Activated naive CD4-positive, alpha-beta T cell treated with anti-CD3 and anti-CD28 coated beads, Interleukin-2, amount 10 ng/mL, durations not matched to agents 7 days and 5 days (primary cell): ENCODE data around the gene CDH4.

ENCODE experiments used
- CTCF ChIA-PET: fragments of 350-600 bp; sonication (Branson Sonifier 250); formaldehyde crosslinking; loops from one replicate; lab custom pipeline; 2021; ENCODE audit warnings: antibody characterized with exemption; lab: Charles Lee
- DNase-seq: peaks from one replicate; pipeline ENCODE4 v3.0.0-alpha.2; 2020
- H3K27ac Mint-ChIP-seq: one replicate; pipeline ENCODE4 v1.8.0; 2021; ENCODE audit warnings: mild to moderate bottlenecking, moderate library complexity, mixed read lengths
- H3K27me3 Mint-ChIP-seq: one replicate; pipeline ENCODE4 v1.8.0; 2021; ENCODE audit warnings: mild to moderate bottlenecking, mixed read lengths
- H3K36me3 Mint-ChIP-seq: one replicate; pipeline ENCODE4 v1.8.0; 2021; ENCODE audit warnings: mixed read lengths
- H3K4me1 Mint-ChIP-seq: one replicate; pipeline ENCODE4 v1.8.0; 2021; ENCODE audit warnings: mixed read lengths
- H3K4me3 Mint-ChIP-seq: one replicate; pipeline ENCODE4 v1.8.0; 2021; ENCODE audit warnings: mild to moderate bottlenecking, moderate library complexity, mixed read lengths
- H3K9me3 Mint-ChIP-seq: one replicate; pipeline ENCODE4 v1.8.0; 2021; ENCODE audit warnings: mixed read lengths

The CDH4 gene

DNA sequence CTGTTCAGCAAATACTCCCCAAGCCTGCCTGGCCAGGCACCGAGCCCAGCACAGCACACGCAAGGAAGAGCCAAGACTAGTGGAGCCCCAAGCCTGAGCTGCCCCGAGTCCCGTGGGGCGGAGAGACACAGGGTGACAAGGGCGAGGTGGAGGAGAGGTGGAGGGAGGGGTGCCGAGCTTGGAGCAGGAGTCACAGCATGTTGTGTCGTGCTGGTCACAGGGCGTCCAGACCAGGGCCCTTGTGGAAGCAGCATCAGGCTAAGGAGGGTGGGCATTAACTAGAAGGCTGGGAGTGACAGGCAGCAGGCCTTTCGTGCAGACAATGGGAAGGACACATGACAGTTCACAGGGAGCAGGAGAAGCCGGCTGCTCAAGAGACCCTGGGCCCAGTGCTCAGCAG, 422.1 kb downstream of the CDH4 start:
- H3K27me3 Mint-ChIP-seq: no peaks in the 10 kb centered on the region
- no peak for DNase-seq
- H3K4me3 Mint-ChIP-seq: no peak overlapping the region
- CTCF ChIA-PET: no interaction called here
- no peaks in the 10 kb centered on the region for H3K9me3 Mint-ChIP-seq
- H3K27ac Mint-ChIP-seq: no peak overlapping the region
- no peaks in the 10 kb centered on the region for H3K4me1 Mint-ChIP-seq
- H3K36me3 Mint-ChIP-seq: no peaks in the 10 kb centered on the region

GRCh38 chr20:61674688-61675087, 422.6 kb downstream of the CDH4 start:
- no peaks in the 10 kb centered on the region for H3K9me3 Mint-ChIP-seq
- no peak overlapping the region for H3K27ac Mint-ChIP-seq
- CTCF ChIA-PET: no interaction called here
- no peaks in the 10 kb centered on the region for H3K4me1 Mint-ChIP-seq
- H3K4me3 Mint-ChIP-seq: no peak overlapping the region
- H3K36me3 Mint-ChIP-seq: no peaks in the 10 kb centered on the region
- DNase-seq: no peak
- H3K27me3 Mint-ChIP-seq: no peaks in the 10 kb centered on the region

DNA sequence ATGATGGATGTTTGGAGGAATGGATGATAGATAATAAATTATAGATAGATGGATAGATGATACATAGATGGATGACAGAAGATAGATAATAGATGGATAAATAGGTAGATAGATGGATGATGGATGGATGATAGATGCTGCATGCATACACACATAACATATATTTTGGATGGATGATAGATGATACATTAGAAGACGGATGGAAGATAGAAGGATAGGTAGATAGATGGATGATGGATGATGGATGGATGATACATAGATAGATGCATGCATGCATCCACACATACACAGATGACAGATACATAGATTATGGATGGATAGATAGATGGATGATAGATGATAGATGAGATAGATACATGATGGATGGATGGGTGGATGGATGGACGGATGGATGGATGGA, 425.9 kb downstream of the CDH4 start:
- H3K36me3 Mint-ChIP-seq: no peaks in the 10 kb centered on the region
- CTCF ChIA-PET: no interaction called here
- H3K9me3 Mint-ChIP-seq: no peaks in the 10 kb centered on the region
- H3K4me1 Mint-ChIP-seq: no peaks in the 10 kb centered on the region
- H3K4me3 Mint-ChIP-seq: no peak overlapping the region
- DNase-seq: no peak
- H3K27ac Mint-ChIP-seq: no peak overlapping the region
- no peaks in the 10 kb centered on the region for H3K27me3 Mint-ChIP-seq

DNA sequence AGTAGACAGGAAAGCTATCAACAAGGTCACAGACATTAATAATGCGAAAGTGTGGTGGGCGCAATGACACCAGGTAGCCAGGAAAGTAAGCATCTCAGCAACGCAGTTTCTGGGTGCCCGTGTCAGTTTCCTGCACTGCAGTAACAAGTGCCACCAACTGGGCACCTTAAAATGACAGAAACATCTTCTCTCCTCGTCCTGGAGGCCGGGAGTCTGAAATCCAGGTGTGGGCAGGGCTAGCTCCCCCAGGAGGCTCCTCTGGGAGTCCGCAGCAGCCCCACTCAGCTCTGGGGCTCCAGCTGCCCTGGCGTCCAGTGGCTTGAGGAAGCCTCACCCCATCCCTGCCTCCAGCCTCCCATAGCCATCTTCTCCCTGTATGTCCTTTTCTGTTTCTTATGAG, 426.4 kb downstream of the CDH4 start:
- H3K36me3 Mint-ChIP-seq: no peaks in the 10 kb centered on the region
- H3K4me3 Mint-ChIP-seq: no peak overlapping the region
- no peaks in the 10 kb centered on the region for H3K9me3 Mint-ChIP-seq
- H3K4me1 Mint-ChIP-seq: no peaks in the 10 kb centered on the region
- CTCF ChIA-PET: no interaction called here
- H3K27ac Mint-ChIP-seq: no peak overlapping the region
- DNase-seq: no peak
- no peaks in the 10 kb centered on the region for H3K27me3 Mint-ChIP-seq

- DNase-seq: no peak
- Mint-ChIP-seq H3K4me3 (no peak overlapping the region), H3K36me3 (no peaks in the 10 kb centered on the region), H3K4me1 (no peaks in the 10 kb centered on the region), H3K27ac (no peak overlapping the region), H3K27me3 (no peaks in the 10 kb centered on the region), H3K9me3 (no peaks in the 10 kb centered on the region)
- CTCF ChIA-PET: no interaction called here
Observed at GRCh38 chr20:61679473-61679872, 427.4 kb downstream of the CDH4 start.

DNA sequence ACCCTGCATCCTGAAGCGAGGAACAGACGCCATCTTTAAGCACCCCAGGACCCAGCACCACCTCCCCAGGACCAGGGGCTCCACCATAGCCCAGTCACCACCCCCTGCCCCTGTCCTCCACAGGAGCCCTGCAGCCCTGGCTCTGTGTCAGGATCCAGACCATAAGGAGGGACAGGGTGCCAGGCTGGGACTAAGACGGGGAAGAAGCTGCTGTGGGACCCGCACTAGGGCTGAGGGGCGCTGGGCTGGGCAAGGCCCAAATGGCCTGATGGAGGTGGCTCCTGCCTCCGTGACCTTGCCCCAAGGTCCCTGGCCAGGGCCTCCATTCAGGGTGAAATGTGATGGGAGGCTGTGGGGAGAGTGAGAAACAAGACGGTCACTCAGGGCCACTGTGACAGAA, 428.0 kb downstream of the CDH4 start:
- DNase-seq: no peak
- CTCF ChIA-PET: no interaction called here
- no peaks in the 10 kb centered on the region for H3K9me3 Mint-ChIP-seq
- H3K4me1 Mint-ChIP-seq: no peaks in the 10 kb centered on the region
- H3K36me3 Mint-ChIP-seq: no peaks in the 10 kb centered on the region
- no peak overlapping the region for H3K27ac Mint-ChIP-seq
- H3K4me3 Mint-ChIP-seq: no peak overlapping the region
- H3K27me3 Mint-ChIP-seq: no peaks in the 10 kb centered on the region

GRCh38 chr20:61682114-61682995, 430.3 kb downstream of the CDH4 start:
- Mint-ChIP-seq H3K4me1 (no peaks in the 10 kb centered on the region), H3K9me3 (peaks cover 9% of the 10 kb centered on the region), H3K27ac (no peak overlapping the region), H3K36me3 (no peaks in the 10 kb centered on the region), H3K27me3 (no peaks in the 10 kb centered on the region), H3K4me3 (no peak overlapping the region)
- no peak for DNase-seq
- CTCF ChIA-PET: no interaction called here

DNA sequence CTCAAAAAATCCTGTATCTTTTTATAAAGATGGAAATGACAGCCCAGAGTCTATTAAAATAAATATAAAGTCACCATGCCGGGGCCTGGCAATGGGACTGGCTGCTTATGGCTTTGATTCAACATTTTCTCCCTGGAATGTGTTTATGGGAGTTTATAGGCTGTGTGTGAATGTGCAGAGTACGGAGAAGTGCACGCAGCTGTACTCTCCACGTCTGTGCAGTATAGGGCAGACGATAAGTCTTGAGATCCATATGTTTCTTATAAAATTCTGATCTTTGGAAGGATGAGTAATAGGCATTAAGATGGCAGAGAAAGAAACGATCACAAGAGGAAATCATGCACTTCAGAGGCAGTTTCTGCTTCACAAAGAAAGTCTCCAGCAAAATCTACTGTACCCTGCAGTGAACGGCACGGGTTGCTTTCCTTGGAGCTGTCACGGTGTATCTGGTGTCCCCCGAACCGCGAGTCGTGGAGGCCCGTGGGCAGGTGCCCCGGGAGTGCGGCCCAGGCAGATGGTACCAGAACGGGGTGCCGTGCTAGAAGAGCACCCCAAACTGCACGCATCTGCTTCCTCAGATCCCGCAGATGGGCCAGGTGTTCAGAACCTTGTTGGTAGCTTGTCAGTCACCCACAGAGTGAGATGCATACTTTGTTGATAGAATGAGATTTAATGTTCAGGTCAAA, 431.1 kb downstream of the CDH4 start:
- CTCF ChIA-PET: no interaction called here
- DNase-seq: no peak
- Mint-ChIP-seq H3K9me3 (peaks cover 9% of the 10 kb centered on the region), H3K36me3 (no peaks in the 10 kb centered on the region), H3K4me3 (no peak overlapping the region), H3K27me3 (no peaks in the 10 kb centered on the region), H3K27ac (no peak overlapping the region), H3K4me1 (no peaks in the 10 kb centered on the region)

GRCh38 chr20:61683721-61684120, 431.7 kb downstream of the CDH4 start:
- Mint-ChIP-seq H3K4me1 (no peaks in the 10 kb centered on the region), H3K27me3 (no peaks in the 10 kb centered on the region), H3K36me3 (no peaks in the 10 kb centered on the region), H3K9me3 (peaks cover 9% of the 10 kb centered on the region), H3K27ac (no peak overlapping the region), H3K4me3 (no peak overlapping the region)
- DNase-seq: no peak
- CTCF ChIA-PET: no interaction called here

DNA sequence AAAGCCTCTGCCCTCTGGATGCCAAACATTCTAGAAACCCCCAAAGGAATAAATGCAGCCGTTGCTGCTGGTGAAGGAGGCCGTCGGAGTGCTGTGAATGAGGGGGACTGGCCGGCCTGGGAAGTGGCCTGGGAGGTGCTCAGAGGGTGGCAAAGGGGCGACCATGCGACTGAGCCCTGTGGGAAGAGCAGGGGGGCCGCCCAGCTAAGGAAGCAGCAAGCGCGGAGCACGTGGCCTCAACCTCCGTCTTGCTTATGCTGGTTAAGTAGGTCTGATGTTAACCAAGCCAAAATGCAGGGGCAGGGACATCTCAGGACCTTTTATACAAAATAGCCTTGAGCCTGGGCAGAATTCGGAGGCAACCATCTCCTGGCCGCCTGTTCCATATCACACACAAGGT, 432.1 kb downstream of the CDH4 start:
- peaks cover 9% of the 10 kb centered on the region for H3K9me3 Mint-ChIP-seq
- DNase-seq: no peak
- H3K27me3 Mint-ChIP-seq: no peaks in the 10 kb centered on the region
- CTCF ChIA-PET: no interaction called here
- H3K27ac Mint-ChIP-seq: no peak overlapping the region
- no peaks in the 10 kb centered on the region for H3K36me3 Mint-ChIP-seq
- no peak overlapping the region for H3K4me3 Mint-ChIP-seq
- H3K4me1 Mint-ChIP-seq: no peaks in the 10 kb centered on the region

DNA sequence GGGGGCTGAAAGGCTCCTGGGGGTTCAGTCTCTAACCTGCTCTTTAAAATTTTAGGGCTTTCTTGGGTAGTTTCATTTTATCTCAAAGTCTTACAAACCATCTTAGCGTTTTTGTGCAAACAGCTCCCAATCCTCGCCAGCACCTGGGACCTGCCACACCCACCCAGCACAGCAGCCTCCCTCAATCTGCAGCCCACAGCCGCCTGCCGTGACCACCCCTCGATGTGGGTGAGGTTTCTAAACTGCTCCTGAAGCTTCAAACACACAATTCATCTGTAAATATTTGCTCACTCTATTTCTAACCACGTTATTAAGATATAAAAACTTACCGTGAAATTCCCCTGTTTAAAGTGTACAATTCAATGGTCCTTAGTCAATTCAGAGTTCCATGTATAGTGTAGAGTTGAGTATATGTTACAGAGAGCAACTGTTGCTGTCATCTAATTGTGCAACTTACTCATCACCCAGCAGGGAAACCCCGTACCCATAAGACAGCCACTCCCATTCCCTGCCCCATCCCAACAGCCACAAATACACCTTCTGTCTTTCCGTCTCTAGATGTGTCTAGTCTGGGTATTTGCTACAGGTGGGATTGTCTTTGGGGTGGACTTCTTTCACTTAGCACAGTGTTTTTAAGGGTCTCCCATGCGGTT, 432.6 kb downstream of the CDH4 start:
- no peak overlapping the region for H3K27ac Mint-ChIP-seq
- DNase-seq: no peak
- CTCF ChIA-PET: no interaction called here
- H3K36me3 Mint-ChIP-seq: no peaks in the 10 kb centered on the region
- H3K27me3 Mint-ChIP-seq: no peaks in the 10 kb centered on the region
- no peaks in the 10 kb centered on the region for H3K4me1 Mint-ChIP-seq
- H3K9me3 Mint-ChIP-seq: peaks cover 9% of the 10 kb centered on the region
- no peak overlapping the region for H3K4me3 Mint-ChIP-seq

GRCh38 chr20:61685462-61685861, 433.4 kb downstream of the CDH4 start:
- CTCF ChIA-PET: no interaction called here
- no peak overlapping the region for H3K27ac Mint-ChIP-seq
- H3K9me3 Mint-ChIP-seq: peaks cover 9% of the 10 kb centered on the region
- no peaks in the 10 kb centered on the region for H3K4me1 Mint-ChIP-seq
- no peaks in the 10 kb centered on the region for H3K27me3 Mint-ChIP-seq
- H3K4me3 Mint-ChIP-seq: no peak overlapping the region
- DNase-seq: no peak
- no peaks in the 10 kb centered on the region for H3K36me3 Mint-ChIP-seq

DNA sequence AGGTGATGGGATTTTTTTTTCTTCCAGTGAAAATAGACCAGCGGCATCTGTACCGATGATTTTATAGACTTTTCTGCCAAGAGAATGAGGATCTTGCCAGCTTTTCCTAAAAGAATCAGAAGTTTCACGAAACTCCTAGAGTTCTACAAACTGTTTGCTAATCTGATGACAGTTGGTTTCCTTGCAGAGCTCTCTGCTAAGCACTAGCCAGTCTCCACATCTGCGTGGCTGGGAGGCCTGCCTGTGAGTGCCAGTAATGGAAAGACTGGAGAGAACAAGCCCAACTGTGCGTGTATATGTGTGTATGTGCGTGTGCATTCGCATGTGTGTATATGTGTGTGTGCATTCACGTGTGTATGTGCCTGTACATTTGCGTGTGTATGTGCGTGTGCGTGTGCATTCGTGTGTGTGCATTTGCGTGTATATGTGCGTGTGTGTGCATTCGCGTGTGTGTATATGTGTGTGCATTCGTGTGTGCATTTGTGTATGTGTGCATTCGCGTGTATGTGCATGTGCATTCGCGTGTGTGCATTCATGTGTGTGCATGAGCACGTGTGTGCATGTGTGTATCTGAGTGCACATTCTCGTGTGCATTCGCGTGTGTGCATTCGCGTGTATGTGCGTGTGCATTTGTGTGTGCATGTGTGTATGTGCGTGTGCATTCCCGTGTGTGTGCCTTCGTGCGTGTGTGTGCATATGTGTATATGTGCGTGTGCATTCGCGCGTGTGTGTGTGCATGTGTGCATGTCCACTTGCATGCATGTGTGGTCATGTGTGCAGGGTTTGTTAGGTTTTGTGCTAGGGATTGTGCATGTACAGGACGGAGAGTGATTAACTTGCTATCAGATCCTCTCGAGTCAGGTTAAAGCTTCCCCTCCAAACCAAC, 434.2 kb downstream of the CDH4 start:
- H3K9me3 Mint-ChIP-seq: peaks cover 9% of the 10 kb centered on the region
- no peak overlapping the region for H3K4me3 Mint-ChIP-seq
- no peak for DNase-seq
- no peaks in the 10 kb centered on the region for H3K27me3 Mint-ChIP-seq
- no peak overlapping the region for H3K27ac Mint-ChIP-seq
- CTCF ChIA-PET: no interaction called here
- no peaks in the 10 kb centered on the region for H3K36me3 Mint-ChIP-seq
- H3K4me1 Mint-ChIP-seq: no peaks in the 10 kb centered on the region

DNA sequence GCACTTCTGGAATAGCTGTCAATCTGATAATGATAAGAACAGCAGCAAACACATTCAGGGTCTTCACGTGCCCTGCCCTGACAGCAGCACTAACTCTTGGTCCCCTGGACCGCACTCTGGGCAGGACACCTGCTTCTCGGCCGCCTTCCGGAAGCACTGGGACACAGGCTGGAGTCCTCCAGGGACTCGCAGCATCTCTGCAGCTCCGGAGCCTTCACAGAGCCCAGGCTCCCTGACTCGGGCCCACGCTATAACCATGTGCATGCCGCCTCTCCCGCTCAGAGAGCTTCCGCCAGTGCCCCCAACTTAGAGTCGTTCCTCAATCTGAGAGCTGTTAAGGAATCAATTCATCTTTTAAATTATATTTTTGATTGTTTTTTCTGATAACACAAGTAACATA, 436.4 kb downstream of the CDH4 start:
- no peak overlapping the region for H3K27ac Mint-ChIP-seq
- H3K27me3 Mint-ChIP-seq: no peaks in the 10 kb centered on the region
- CTCF ChIA-PET: no interaction called here
- H3K9me3 Mint-ChIP-seq: peaks cover 9% of the 10 kb centered on the region
- no peak overlapping the region for H3K4me3 Mint-ChIP-seq
- no peak for DNase-seq
- H3K36me3 Mint-ChIP-seq: no peaks in the 10 kb centered on the region
- H3K4me1 Mint-ChIP-seq: no peaks in the 10 kb centered on the region
